ENCODE data around the gene DENND2A. TPM values are rescaled to one million over a fixed set of nuclear protein-coding genes. Genes with fewer than 3 reads are reported as not detected.
A peak's percentile ranks its signal among the peaks of the same experiment; 100 is the strongest.
"Not testable (repeated sequence)": the region's sequence is repeated elsewhere in the genome, so short reads cannot be mapped to it uniquely, and the experiment has no call there.

Gene DENND2A
- total RNA-seq, 2 donors from 2014 or later, result 9.6 to 19.0 TPM

- ATAC-seq (no peak), DNase-seq (no peak)
- intact Hi-C loops (cut with DNase I), result no loop called here
Observed at GRCh38 chr7:140540136-140540777, 100.4 kb downstream of the DENND2A start.

GRCh38 chr7:140539461-140539860, 101.2 kb downstream of the DENND2A start:
- ATAC-seq, result no peak
- DNase-seq, result no peak
- intact Hi-C loops (cut with DNase I), result no loop called here

- DNase-seq (no peak), ATAC-seq (no peak)
- intact Hi-C loops (cut with DNase I), result no loop called here
Observed at GRCh38 chr7:140537750-140538482, 102.7 kb downstream of the DENND2A start.

- DNase-seq (no peak), ATAC-seq (peak; percentile 61 to 67)
- intact Hi-C loops (cut with DNase I), result no loop called here
Observed at GRCh38 chr7:140534743-140535142, 105.9 kb downstream of the DENND2A start.

GRCh38 chr7:140533394-140533872, 107.2 kb downstream of the DENND2A start:
- ATAC-seq, result peak in 1 of 2 donors; percentile 15
- DNase-seq, result no peak
- intact Hi-C loops (cut with DNase I), result no loop called here

GRCh38 chr7:140529428-140529827, 111.2 kb downstream of the DENND2A start:
- ATAC-seq; intact Hi-C loops (cut with DNase I); DNase-seq: not testable (repeated sequence)

GRCh38 chr7:140526787-140527664, 113.6 kb downstream of the DENND2A start:
- peak in 1 of 2 donors; percentile 35 for ATAC-seq
- intact Hi-C loops (cut with DNase I), result no loop called here
- no peak for DNase-seq

- ATAC-seq, result no peak
- no peak for DNase-seq
- intact Hi-C loops (cut with DNase I), result no loop called here
Observed at GRCh38 chr7:140526214-140526613, 114.4 kb downstream of the DENND2A start.

- intact Hi-C loops (cut with DNase I), result no loop called here
- no peak for ATAC-seq
- no peak for DNase-seq
Observed at GRCh38 chr7:140525743-140526142, 114.9 kb downstream of the DENND2A start.

- ATAC-seq (no peak), DNase-seq (no peak)
- intact Hi-C loops (cut with DNase I), result no loop called here
Observed at GRCh38 chr7:140521421-140521820, 119.2 kb downstream of the DENND2A start.

- intact Hi-C loops (cut with DNase I), result loop anchor here in 1 of 2 donors (2.0 kb wide), 1 partner anchor 134 kb away; no protein-coding TSS in a partner anchor
Observed at GRCh38 chr7:140519007-140519399, 121.6 kb downstream of the DENND2A start.

GRCh38 chr7:140518370-140519006, 122.1 kb downstream of the DENND2A start:
- DNase-seq (no peak), ATAC-seq (peak; percentile 24 to 26)
- intact Hi-C loops (cut with DNase I), result loop anchor here (1.0 to 2.0 kb wide), 2 partner anchors 134 to 135 kb away; no protein-coding TSS in a partner anchor

More at GRCh38 chr7:140519007-140519399, 121.6 kb downstream of the DENND2A start:
- peak; percentile 22 to 36 for ATAC-seq
- no peak for DNase-seq

GRCh38 chr7:140517546-140518369, 122.9 kb downstream of the DENND2A start:
- DNase-seq (peak; percentile 92), ATAC-seq (peak; percentile 93 to 95)
- intact Hi-C loops (cut with DNase I), result loop anchor here (1.0 to 2.0 kb wide), 2 partner anchors 135 to 136 kb away; no protein-coding TSS in a partner anchor

GRCh38 chr7:140512317-140513000, 128.2 kb downstream of the DENND2A start:
- ATAC-seq (peak; percentile 35 to 55), DNase-seq (peak; percentile 50)
- intact Hi-C loops (cut with DNase I), result no loop called here

GRCh38 chr7:140509789-140510188, 130.8 kb downstream of the DENND2A start:
- intact Hi-C loops (cut with DNase I), result no loop called here
- DNase-seq (no peak), ATAC-seq (no peak)

GRCh38 chr7:140507556-140507955, 133.1 kb downstream of the DENND2A start:
- peak in 1 of 2 donors; percentile 20 for ATAC-seq
- DNase-seq; intact Hi-C loops (cut with DNase I): not testable (repeated sequence)

- peak; percentile 95 to 96 for ATAC-seq
- peak; percentile 52 for DNase-seq
- intact Hi-C loops (cut with DNase I), result no loop called here
Observed at GRCh38 chr7:140506788-140507464, 133.7 kb downstream of the DENND2A start.
